Stimulated activated CD4-positive, alpha-beta T cell treated with anti-CD3 and anti-CD28 coated beads, Interleukin-15, amount 100 ng/mL, for 48 hours (primary cell): ENCODE data around the gene ADRA2C.

Experiments used
- DNase-seq, 2 donors: peaks; one replicate each; pipeline ENCODE4 v3.0.0-alpha.2; 2020; ENCODE audit warnings: low read depth in 2 of 2

The ADRA2C gene

DNA sequence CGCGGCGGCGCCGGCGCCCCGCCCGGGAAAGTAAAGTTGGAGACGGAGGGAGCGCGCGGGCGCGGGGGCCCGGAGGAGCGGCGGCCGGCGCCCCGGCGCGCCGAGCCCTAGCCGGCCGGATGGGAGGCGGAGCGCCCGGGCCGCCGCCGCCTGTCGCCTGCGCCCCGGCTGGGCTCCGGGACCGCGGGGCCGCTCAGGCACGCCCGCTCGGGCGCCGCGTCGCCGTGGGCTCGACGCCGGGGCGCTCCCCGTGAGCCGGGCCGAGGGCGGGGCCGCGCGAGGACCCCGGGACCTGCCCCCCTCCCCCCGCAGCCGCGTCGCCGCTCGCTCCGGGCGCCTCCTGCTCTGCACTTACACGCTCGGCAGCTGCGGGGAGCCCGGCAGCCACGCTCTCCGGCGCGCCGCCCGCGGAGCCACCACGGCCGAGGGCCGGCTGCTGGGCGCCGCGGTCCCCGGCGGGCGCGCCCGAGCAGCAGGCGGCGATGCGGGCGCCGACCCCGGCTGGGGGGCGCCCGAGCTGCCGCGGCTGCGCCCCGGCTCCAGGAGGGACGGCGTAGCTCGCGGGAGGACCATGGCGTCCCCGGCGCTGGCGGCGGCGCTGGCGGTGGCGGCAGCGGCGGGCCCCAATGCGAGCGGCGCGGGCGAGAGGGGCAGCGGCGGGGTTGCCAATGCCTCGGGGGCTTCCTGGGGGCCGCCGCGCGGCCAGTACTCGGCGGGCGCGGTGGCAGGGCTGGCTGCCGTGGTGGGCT is at the start of gene ADRA2C:
Gene ADRA2C (plus strand): TSS at position 350 of the 749 bp plus-strand sequence. CDS start 222 bp downstream, at position 572.
- no peak for DNase-seq

- no peak for DNase-seq
Observed at GRCh38 chr4:3716631-3717235, 49.5 kb upstream of the ADRA2C start.

DNA sequence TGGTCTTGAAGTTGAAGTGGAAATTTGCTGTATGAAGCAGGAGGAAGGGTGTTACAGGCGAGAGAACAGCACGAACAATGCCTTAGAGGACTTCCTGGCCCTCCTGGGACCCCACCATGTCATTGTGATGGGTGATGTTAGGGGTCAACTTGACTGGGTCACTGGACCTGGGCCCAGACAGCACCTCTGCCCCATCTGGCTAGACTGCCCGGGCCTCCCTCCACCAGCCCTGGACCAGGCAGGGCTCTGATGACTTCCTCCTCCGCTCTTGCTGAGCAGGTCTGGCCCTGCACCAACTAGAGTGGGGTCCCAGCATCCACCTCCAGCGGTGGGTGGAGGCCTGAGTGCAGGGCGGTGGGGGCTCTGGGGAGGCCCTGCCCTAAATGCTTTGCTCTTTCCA is 48.9 kb upstream of the ADRA2C start:
- DNase-seq, result no peak

DNA sequence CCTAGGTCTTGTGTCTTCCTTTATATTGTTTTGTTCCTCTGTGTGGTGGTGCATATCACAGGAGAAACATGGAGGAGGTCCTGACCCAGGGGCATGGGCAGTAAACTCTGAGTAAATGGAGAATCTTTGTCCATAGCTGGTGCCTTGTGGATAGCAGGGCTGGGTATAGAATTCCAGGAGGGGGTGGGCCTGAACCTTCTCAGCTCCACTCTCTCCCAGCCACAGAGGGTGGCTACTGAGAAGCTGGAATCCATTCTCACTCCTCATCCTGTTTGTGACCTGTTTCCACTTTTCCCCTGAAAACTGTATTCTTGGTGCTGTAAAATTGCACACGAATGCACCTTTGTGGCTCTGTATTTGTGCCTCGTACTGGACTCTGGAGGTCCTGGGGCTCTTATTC is 47.7 kb upstream of the ADRA2C start:
- no peak for DNase-seq

DNA sequence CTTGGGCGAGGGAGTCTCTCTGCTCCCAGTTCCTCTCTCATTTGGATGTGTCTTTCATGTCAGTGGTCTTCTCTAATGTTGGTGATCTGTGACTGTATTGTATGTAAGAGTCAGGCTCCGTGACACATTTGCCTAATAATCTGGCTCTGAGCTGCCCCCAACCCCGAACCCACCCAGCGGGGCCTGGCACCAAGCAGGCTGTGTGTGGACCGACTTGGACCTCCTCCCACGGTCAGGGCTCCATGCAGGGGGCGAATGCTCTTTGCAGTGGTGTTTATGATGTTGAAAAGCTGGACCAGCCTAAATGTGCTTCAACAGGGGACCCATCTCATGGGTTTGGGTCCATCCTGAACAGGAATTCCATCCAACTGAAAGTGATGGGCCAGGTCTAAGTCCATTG is 47.0 kb upstream of the ADRA2C start:
- no peak for DNase-seq

DNA sequence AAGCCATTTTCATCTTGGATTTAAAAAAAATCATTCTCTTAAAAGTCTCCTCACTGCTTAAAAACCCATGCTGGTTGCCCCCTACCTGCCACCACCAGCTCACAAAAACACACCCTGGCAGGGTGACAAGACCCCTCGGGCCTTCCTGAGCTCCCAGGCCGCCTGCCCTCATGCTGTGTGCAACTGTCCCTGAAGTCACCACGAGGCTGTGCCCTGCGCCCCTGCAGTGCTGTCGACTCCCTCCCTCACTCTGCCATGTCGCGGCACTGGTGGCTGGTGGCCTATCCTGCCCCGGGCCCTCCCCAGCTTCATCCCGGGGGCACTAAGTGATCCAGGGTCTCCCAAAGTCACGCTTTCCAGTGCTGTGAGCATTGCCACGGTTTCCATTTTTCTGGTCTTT is 46.3 kb upstream of the ADRA2C start:
- DNase-seq, result no peak

- no peak for DNase-seq
Observed at GRCh38 chr4:3720466-3720865, 45.7 kb upstream of the ADRA2C start.

DNA sequence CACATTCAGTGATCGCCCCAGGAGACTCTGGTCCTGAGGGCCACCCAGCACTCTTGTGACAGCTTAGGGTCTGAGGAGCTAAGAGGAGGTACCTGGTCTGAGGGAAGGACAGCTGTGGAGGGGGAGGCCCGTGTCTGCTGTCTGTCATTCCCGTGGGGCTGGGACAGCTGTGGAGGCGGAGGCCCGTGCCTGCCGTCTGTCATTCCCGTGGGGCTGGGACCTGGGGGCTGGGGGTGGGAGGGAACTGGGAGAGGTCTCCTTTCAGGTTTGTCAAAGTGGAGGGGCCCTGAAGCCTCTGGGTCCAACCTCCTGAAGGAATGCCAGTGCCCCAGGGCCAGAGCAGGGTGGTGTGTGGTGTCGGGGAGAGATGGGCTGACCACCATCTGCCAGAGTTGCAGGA is 45.0 kb upstream of the ADRA2C start:
- DNase-seq, result no peak

DNA sequence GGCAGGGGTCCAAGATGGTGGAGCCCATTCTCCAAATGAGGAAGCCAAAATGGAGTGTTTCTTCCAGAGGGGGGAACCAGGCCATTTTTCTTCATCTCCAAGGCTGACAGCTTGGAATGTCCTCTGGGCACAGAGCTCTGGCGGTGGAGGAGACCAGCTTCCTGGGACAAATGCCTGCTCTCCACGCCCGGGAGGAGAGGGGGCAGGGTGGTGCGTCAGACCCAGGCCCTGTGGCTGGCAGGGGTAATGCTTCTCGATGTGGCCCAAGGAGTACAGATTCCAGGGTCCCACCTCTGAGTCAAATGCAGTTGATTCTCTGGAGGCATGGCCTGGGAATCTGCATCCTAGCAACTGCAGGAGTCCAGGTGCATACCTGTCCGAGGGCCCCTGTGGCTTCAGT is 44.6 kb upstream of the ADRA2C start:
- no peak for DNase-seq

GRCh38 chr4:3722446-3723231 is 43.5 kb upstream of the ADRA2C start:
- no peak for DNase-seq

- no peak for DNase-seq
Observed at GRCh38 chr4:3723232-3723642, 42.9 kb upstream of the ADRA2C start.

- DNase-seq, result no peak
Observed at GRCh38 chr4:3724319-3725231, 41.6 kb upstream of the ADRA2C start.

GRCh38 chr4:3725936-3726870 is 40.0 kb upstream of the ADRA2C start:
- no peak for DNase-seq

GRCh38 chr4:3727847-3728469 is 38.2 kb upstream of the ADRA2C start:
- no peak for DNase-seq

DNA sequence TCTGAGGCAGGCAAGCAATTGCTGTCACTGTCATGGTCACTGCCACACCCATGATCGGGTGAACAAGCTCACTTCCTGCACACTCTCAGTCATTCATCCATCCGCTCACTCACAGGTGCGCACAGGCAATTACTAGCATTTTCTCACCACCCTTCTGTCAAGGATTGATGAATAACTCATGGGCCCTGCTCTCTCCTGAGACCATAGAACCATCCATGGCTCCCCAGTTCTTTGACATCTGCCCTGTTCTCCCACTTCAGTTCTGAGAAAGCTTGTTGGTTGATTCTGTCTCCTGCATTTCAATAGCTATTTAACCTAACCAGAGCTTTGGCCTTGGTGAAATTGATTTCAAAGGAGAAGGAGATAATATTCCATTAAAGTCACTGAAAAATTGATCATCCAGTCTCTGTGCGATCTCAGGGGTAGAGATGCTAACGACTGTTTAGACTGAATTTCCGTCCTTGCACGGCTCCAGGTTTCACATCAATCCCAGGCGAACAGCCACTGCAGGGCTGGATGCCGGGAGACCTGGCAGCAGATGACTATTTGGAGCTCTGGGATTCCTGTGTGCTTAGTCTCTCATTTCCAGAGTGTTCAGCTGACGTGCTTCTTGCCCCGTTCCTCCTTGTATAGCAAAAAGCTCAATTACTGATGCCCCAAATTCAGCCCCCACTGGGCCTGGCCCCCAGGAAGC is 36.9 kb upstream of the ADRA2C start:
- DNase-seq, result no peak

DNA sequence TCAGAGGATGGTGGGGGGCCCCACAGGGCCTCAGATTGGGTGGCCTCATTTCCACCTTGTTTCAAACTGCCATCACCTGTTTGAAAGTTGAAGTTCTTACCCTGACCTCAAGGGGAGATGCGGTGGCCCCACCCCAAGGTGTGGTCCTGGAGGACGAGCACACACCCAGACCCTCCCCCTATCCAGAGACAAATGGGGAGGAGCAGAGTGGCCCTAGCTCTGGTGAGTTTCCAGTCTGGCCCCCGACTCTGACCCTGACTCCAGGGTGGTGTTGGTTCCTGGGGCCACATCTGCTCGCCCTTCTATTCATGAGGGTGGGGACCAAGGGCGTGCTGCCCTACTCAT is 36.3 kb upstream of the ADRA2C start:
- DNase-seq, result no peak

DNA sequence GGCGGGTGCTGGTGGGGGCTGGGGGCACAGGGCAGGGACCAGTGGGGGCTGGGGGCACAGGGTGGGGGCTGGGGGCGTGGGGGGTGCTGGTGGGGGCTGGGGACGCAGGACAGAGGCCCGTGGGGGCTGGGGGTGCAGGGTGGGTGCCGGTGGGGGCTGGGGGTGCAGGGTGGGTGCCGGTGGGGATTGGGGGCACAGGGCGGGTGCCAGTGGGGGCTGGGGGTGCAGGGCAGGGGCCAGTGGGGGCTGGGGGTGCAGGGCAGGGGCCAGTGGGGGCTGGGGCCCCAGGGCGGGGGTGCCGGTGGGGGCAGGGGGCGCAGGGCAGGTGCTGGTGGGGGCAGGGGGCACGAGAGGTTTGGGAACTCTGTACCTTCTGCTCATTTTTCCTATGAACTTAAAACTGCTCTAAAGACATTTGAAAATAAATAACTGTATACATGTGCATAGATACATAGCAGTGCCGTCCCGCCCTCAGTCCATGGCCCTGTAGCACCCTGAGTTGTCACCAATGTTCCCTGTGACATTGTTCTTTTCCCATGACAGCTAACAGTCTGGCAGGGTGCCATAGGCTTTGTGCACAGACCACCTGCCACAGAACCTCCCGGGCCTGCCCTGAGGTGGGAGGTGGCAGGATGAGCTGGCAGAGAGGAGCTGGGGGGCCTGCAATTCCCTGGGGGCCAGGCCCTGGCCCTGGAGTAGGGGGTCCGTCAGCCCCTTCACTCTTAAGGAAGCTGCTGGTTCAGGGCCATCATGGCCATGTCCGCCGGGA is 35.6 kb upstream of the ADRA2C start:
- no peak for DNase-seq

DNA sequence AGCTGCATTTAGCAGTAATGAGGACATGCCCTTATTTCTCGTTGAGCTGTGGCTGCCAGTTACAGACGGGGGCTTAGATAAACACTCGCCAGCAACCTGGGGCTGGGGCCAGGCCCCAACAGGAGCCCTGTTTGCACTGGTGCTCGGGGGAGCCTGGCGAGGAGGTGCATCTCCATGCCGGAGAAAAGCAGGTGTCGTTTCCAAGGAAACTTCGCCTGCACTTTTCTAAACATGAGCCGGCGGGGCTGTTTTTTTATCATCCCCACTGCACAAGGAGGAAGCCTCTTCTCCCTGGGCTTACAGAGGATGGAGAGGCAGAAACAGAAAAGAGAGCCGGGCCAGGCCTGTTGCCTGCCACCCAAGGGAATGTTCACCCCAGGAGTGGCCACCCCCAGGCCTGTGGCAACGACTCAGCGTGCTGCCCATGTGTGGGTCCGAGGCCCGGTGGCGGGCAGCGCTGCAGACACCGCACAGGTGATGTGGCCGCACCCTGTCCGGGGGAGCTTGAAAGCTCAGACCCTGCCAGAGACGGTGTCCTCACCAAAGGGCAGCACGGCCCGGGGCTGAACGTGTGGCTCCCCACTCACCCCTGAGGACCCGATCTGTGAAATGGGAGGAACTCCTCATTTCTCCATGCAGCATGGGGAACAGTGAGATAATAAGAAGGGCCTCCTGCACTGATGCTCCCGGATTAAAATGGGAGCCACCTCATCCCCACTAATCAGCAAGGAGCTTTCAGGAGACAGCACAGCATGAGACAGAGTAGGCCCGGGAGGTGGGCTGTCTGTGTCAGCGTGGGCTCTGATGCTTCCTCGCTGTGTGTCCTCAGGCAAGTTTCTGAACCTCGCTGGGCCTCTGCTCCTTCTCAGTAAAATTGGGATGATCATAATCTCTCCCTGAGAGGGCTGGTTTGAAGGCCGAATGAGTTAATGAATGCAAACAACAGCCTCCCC is 33.8 kb upstream of the ADRA2C start:
- no peak for DNase-seq
